ENCODE data around the gene PLA2G4E.

The PLA2G4E gene

DNA sequence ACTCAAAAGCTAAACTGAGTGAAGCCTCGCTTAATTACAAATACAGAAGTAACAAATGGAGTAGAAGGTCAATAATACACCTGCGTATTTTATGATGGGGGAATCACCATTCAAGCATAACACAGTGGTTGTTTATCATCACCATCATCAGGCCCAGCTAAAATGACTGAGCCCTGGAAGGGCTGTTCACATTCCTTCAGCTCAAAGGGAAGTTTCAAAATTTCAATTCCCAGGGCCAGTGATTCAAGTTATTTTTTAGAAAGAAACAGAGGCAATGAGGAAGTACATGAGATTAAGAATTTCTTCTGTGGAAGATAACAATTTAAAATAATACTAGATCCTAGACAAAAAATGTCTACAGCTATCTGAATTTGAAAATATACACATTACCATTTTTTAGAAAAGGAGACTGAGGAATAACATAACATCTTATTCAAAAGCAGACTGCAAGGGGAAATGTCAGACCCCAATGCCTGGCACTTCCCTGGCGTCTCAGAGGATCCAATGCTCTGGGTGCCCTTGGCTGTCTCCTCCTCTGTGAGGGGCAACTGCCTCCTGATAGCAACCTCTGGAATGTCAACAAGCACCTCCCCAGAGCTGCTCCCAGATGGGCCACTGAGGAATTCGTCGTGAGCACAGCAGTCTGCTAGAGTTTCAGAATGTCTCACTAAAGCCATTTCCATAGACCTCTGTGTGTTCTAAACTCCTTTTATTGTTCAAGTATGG is 71.3 kb downstream of the PLA2G4E start:
- Histone ChIP-seq H3K36me3 (ENCODE audit: control insufficient read depth, insufficient read depth, low read length) (peaks cover 47% of the 10 kb centered on the region), H3K9me3 (ENCODE audit: control insufficient read depth, insufficient read depth, low read length) (no peaks in the 10 kb centered on the region), H3K9ac (ENCODE audit: low read depth, low read length) (no peak overlapping the region), H3K4me1 (ENCODE audit: control insufficient read depth, insufficient read depth, low read length) (peaks cover 9% of the 10 kb centered on the region; the same call in 1 of the 2 replicates), H3K27ac (ENCODE audit: low read depth, low read length) (peak overlapping the region; percentile 31), H3K27me3 (ENCODE audit: control insufficient read depth, insufficient read depth, low read length) (no peaks in the 10 kb centered on the region), H3K4me3 (ENCODE audit: low read depth, low read length) (no peak overlapping the region)

GRCh38 chr15:41948490-41948889 is 72.4 kb downstream of the PLA2G4E start:
- Histone ChIP-seq H3K4me3 (ENCODE audit: low read depth, low read length) (no peak overlapping the region), H3K9ac (ENCODE audit: low read depth, low read length) (no peak overlapping the region), H3K36me3 (ENCODE audit: control insufficient read depth, insufficient read depth, low read length) (peaks cover 40% of the 10 kb centered on the region), H3K27me3 (ENCODE audit: control insufficient read depth, insufficient read depth, low read length) (no peaks in the 10 kb centered on the region), H3K9me3 (ENCODE audit: control insufficient read depth, insufficient read depth, low read length) (no peaks in the 10 kb centered on the region), H3K27ac (ENCODE audit: low read depth, low read length) (no peak overlapping the region), H3K4me1 (ENCODE audit: control insufficient read depth, insufficient read depth, low read length) (peaks cover 11% of the 10 kb centered on the region)

GRCh38 chr15:41946970-41947369 is 73.9 kb downstream of the PLA2G4E start:
- Histone ChIP-seq H3K36me3 (ENCODE audit: control insufficient read depth, insufficient read depth, low read length) (peaks cover 34% of the 10 kb centered on the region), H3K27ac (ENCODE audit: low read depth, low read length) (no peak overlapping the region), H3K4me3 (ENCODE audit: low read depth, low read length) (no peak overlapping the region), H3K27me3 (ENCODE audit: control insufficient read depth, insufficient read depth, low read length) (no peaks in the 10 kb centered on the region), H3K9ac (ENCODE audit: low read depth, low read length) (no peak overlapping the region), H3K9me3 (ENCODE audit: control insufficient read depth, insufficient read depth, low read length) (no peaks in the 10 kb centered on the region), H3K4me1 (ENCODE audit: control insufficient read depth, insufficient read depth, low read length) (peaks cover 11% of the 10 kb centered on the region)

DNA sequence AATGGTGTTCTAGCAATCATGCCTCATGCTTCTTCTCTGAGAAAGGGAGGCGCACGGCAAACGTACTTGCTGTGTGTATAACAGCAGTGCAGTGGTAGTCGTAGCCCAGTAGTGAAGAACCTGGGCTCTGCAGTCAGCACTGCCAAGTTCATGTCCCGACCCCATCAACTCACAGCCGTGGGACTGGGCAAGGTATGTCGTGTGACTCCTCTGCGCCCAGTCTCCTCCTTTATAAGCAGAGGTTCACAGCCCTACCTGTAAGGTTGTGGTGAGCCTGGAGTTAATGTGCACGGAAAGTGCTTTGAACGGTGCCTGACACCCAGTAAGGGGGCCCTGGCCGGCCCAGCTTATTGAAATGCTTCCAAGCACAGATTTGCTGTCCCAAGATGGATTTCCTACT is 75.1 kb downstream of the PLA2G4E start:
- Histone ChIP-seq H3K9ac (ENCODE audit: low read depth, low read length) (no peak overlapping the region), H3K4me3 (ENCODE audit: low read depth, low read length) (no peak overlapping the region), H3K4me1 (ENCODE audit: control insufficient read depth, insufficient read depth, low read length) (peaks cover 15% of the 10 kb centered on the region), H3K36me3 (ENCODE audit: control insufficient read depth, insufficient read depth, low read length) (peaks cover 33% of the 10 kb centered on the region), H3K27me3 (ENCODE audit: control insufficient read depth, insufficient read depth, low read length) (no peaks in the 10 kb centered on the region), H3K27ac (ENCODE audit: low read depth, low read length) (no peak overlapping the region), H3K9me3 (ENCODE audit: control insufficient read depth, insufficient read depth, low read length) (no peaks in the 10 kb centered on the region)

DNA sequence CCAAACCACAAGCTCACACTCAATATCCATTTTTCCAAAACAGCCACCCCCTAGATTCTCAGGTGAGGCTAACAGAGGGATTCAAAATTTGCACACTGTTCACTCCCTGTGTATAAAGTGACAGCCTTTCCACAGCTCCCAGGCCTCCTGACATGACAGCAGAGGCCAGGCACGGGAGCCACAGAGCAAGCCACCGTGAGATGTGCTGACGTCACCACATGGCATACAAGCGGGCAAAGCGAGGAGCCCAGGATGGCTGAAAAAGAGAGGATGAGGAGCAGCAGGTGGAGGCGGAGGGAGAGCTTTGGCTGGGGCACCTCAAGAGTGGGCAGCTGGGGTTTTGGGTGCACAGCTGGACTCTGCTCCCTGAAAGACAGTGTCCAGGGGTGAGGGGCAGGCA is 75.6 kb downstream of the PLA2G4E start:
- Histone ChIP-seq H3K4me3 (ENCODE audit: low read depth, low read length) (no peak overlapping the region), H3K9me3 (ENCODE audit: control insufficient read depth, insufficient read depth, low read length) (no peaks in the 10 kb centered on the region), H3K9ac (ENCODE audit: low read depth, low read length) (no peak overlapping the region), H3K4me1 (ENCODE audit: control insufficient read depth, insufficient read depth, low read length) (peaks cover 11% of the 10 kb centered on the region), H3K36me3 (ENCODE audit: control insufficient read depth, insufficient read depth, low read length) (peaks cover 34% of the 10 kb centered on the region), H3K27me3 (ENCODE audit: control insufficient read depth, insufficient read depth, low read length) (no peaks in the 10 kb centered on the region), H3K27ac (ENCODE audit: low read depth, low read length) (no peak overlapping the region)

DNA sequence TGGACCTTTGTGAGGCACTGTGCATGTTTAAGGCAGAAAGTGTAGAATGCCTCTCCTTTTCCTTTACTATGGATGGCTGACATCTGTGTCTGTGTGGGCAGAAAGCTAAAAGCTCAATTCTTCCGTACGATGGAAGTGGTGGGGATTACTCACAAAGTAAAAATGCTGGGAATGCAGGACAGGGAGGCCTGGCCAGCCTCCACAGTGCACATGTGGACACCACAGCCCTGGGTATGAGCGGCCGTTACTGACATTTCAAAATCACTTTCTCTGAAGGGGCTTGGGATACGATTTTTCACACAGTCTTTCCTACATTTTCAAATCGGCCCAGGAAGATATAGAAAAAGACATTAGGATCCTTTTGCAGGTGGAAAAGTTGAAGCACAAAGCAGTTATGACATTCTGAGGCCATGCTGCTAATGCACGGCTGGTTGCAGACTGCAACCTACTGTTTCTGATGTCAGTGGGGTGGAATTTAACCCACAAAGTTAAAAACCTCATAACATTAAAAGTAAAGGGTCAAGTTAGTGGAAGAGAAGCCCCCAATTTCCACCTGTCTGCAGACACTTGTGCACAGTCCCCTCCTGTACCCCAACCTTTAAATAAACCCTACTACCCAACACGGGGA is 76.4 kb downstream of the PLA2G4E start:
- Histone ChIP-seq H3K27ac (ENCODE audit: low read depth, low read length) (peak overlapping the region; percentile 42), H3K27me3 (ENCODE audit: control insufficient read depth, insufficient read depth, low read length) (no peaks in the 10 kb centered on the region), H3K9me3 (ENCODE audit: control insufficient read depth, insufficient read depth, low read length) (no peaks in the 10 kb centered on the region), H3K36me3 (ENCODE audit: control insufficient read depth, insufficient read depth, low read length) (peaks cover 40% of the 10 kb centered on the region), H3K9ac (ENCODE audit: low read depth, low read length) (0 out of 2 replicates have a peak overlapping the region, but pooled peaks have one; percentile 14), H3K4me1 (ENCODE audit: control insufficient read depth, insufficient read depth, low read length) (peaks cover 7% of the 10 kb centered on the region), H3K4me3 (ENCODE audit: low read depth, low read length) (no peak overlapping the region)

GRCh38 chr15:41943543-41944312 is 77.1 kb downstream of the PLA2G4E start:
- Histone ChIP-seq H3K4me3 (ENCODE audit: low read depth, low read length) (no peak overlapping the region), H3K9ac (ENCODE audit: low read depth, low read length) (0 out of 2 replicates have a peak overlapping the region, but pooled peaks have one; percentile 14), H3K4me1 (ENCODE audit: control insufficient read depth, insufficient read depth, low read length) (peaks cover 7% of the 10 kb centered on the region), H3K27ac (ENCODE audit: low read depth, low read length) (peak overlapping the region; percentile 42), H3K27me3 (ENCODE audit: control insufficient read depth, insufficient read depth, low read length) (no peaks in the 10 kb centered on the region), H3K36me3 (ENCODE audit: control insufficient read depth, insufficient read depth, low read length) (peaks cover 43% of the 10 kb centered on the region), H3K9me3 (ENCODE audit: control insufficient read depth, insufficient read depth, low read length) (no peaks in the 10 kb centered on the region)

- Histone ChIP-seq H3K9ac (ENCODE audit: low read depth, low read length) (no peak overlapping the region), H3K4me3 (ENCODE audit: low read depth, low read length) (no peak overlapping the region), H3K4me1 (ENCODE audit: control insufficient read depth, insufficient read depth, low read length) (peaks cover 7% of the 10 kb centered on the region), H3K9me3 (ENCODE audit: control insufficient read depth, insufficient read depth, low read length) (no peaks in the 10 kb centered on the region), H3K27ac (ENCODE audit: low read depth, low read length) (no peak overlapping the region), H3K27me3 (ENCODE audit: control insufficient read depth, insufficient read depth, low read length) (no peaks in the 10 kb centered on the region), H3K36me3 (ENCODE audit: control insufficient read depth, insufficient read depth, low read length) (peaks cover 46% of the 10 kb centered on the region)
Observed at GRCh38 chr15:41942886-41943285, 78.0 kb downstream of the PLA2G4E start.

DNA sequence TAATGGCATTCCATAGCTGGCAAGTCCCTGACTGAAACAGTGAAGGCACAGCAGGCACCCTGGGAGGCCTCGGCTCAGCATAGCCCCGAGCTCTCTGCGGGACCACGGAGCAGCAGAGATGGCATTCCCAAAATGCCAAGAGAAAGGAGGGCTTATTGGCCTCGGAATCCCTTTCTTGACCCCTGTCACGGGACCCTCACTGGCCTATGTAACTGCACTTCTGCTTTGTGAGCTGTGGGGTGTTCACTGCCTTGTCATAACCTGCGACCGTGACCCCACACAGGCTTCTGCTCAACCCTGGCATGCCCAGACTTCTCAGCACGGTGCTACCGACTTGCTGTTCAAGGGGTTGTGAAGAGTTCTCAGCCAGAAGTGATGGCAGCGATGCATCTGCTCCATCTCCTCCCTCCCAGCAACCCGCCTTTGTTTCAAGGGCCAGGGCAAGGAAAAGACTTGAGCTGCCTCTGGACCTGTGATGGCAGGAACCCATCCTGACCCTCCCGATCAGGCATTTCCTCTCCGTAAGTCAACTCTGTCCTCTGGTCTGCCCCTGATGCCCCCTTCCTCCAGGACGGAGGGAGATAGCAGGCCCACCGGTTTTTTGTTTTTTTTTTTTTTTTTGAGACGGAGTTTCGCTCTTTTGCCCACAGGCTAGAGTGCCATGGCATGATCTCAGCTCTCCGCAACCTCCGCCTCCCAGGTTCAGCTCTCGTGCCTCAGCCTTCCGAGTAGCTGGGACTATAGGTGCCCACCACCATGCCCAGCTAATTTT is 79.0 kb downstream of the PLA2G4E start:
- Histone ChIP-seq H3K4me1 (ENCODE audit: control insufficient read depth, insufficient read depth, low read length) (peaks cover 7% of the 10 kb centered on the region), H3K4me3 (ENCODE audit: low read depth, low read length) (no peak overlapping the region), H3K36me3 (ENCODE audit: control insufficient read depth, insufficient read depth, low read length) (peaks cover 54% of the 10 kb centered on the region), H3K27me3 (ENCODE audit: control insufficient read depth, insufficient read depth, low read length) (no peaks in the 10 kb centered on the region), H3K9ac (ENCODE audit: low read depth, low read length) (no peak overlapping the region), H3K9me3 (ENCODE audit: control insufficient read depth, insufficient read depth, low read length) (no peaks in the 10 kb centered on the region), H3K27ac (ENCODE audit: low read depth, low read length) (peak overlapping the region; percentile 47)

DNA sequence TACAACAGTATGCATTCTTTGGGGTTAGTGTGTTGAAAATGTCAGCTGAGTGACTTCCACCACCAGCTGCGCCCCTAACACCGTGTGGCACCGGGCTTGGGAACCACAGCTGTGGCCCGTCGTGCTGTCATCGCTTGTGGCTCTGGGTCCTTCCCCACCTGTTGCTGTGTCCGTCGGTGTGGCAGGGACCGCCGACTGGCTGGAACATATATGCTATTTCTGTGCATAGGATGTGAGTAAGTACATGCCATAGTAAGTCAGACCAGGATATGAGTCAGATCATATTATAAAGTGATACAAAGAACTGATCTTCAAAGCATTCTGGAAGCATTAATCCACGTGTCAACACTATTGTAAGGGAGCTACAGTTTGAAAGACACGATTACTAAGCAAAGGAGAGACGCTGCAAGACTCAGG is 80.4 kb downstream of the PLA2G4E start:
- no peak overlapping the region for H3K27ac ChIP-seq (ENCODE audit: low read depth, low read length)
- H3K9ac ChIP-seq (ENCODE audit: low read depth, low read length): no peak overlapping the region
- H3K27me3 ChIP-seq (ENCODE audit: control insufficient read depth, insufficient read depth, low read length): no peaks in the 10 kb centered on the region
- peaks cover 7% of the 10 kb centered on the region for H3K4me1 ChIP-seq (ENCODE audit: control insufficient read depth, insufficient read depth, low read length)
- H3K9me3 ChIP-seq (ENCODE audit: control insufficient read depth, insufficient read depth, low read length): no peaks in the 10 kb centered on the region
- H3K4me3 ChIP-seq (ENCODE audit: low read depth, low read length): no peak overlapping the region
- H3K36me3 ChIP-seq (ENCODE audit: control insufficient read depth, insufficient read depth, low read length): peaks cover 47% of the 10 kb centered on the region
